Activated T-cell treated with anti-CD3 and anti-CD28 coated beads, Interleukin-2, amount 50 U/mL, for 72 hours (primary cell): ENCODE measurements around the gene SELPLG. TPM values are rescaled to one million over a fixed set of nuclear protein-coding genes. Genes with fewer than 3 reads are reported as not detected.
A peak's percentile ranks its signal among the peaks of the same experiment; 100 is the strongest.
"Not testable (repeated sequence)": the region's sequence is repeated elsewhere in the genome, so short reads cannot be mapped to it uniquely, and the experiment has no call there.

Experiments
- ATAC-seq, 2 donors: fragments of 150-1000 bp; cut with Tn5 transposase; replicated peaks in 1 of 2; 2 replicates each; pipeline ENCODE4 v1.10.0; 2021; ENCODE audit warnings: moderate library complexity in 2 of 2, mild to moderate bottlenecking in 1 of 2
- DNase-seq, 2 donors: peaks; one replicate each; pipeline ENCODE4 v3.0.0; 2021 to 2022; ENCODE audit warnings: mixed read lengths in 1 of 2
- H3K27ac Mint-ChIP-seq: one replicate; pipeline ENCODE4 v1.8.0; 2022; ENCODE audit warnings: mild to moderate bottlenecking, moderate library complexity, mixed read lengths
- H3K27me3 Mint-ChIP-seq: one replicate; pipeline ENCODE4 v1.8.0; 2022; ENCODE audit warnings: low read depth, mixed read lengths
- H3K36me3 Mint-ChIP-seq, 2 donors: one replicate each; pipeline ENCODE4 v1.8.0; 2022; ENCODE audit warnings: mixed read lengths in 2 of 2, mild to moderate bottlenecking in 1 of 2; ENCODE audit not compliant: insufficient read depth in 2 of 2
- H3K4me1 Mint-ChIP-seq: one replicate; pipeline ENCODE4 v1.8.0; 2022; ENCODE audit warnings: low read depth, mixed read lengths
- H3K4me3 Mint-ChIP-seq, 2 donors: one replicate each; pipeline ENCODE4 v1.8.0; 2022; ENCODE audit warnings: mild to moderate bottlenecking in 2 of 2, mixed read lengths in 2 of 2, moderate library complexity in 2 of 2
- H3K9me3 Mint-ChIP-seq, 2 donors: one replicate each; pipeline ENCODE4 v1.8.0; 2022; ENCODE audit warnings: mixed read lengths in 2 of 2
- total RNA-seq, 2 donors: library from RNA; stranded (reverse); gene quantifications; one replicate each; pipeline ENCODE4 v1.2.3, GENCODE V29; 2022

The SELPLG gene
- total RNA-seq, 2 donors from 2014 or later: 49.6 to 55.4 TPM

GRCh38 chr12:108629824-108630476 is 3.7 kb downstream of the SELPLG start:
- H3K27me3 Mint-ChIP-seq: no peaks in the 10 kb centered on the region
- DNase-seq: peak; percentile 71 to 78
- H3K4me3 Mint-ChIP-seq: peak overlapping the region; percentile 88 to 100
- H3K36me3 Mint-ChIP-seq: peaks cover 17 to 25% of the 10 kb centered on the region in 2 donors
- H3K27ac Mint-ChIP-seq: peak overlapping the region; percentile 100
- H3K9me3 Mint-ChIP-seq: no peaks in the 10 kb centered on the region
- ATAC-seq: peak; percentile 48 to 56
- peaks cover 77% of the 10 kb centered on the region for H3K4me1 Mint-ChIP-seq

- DNase-seq: peak in 1 of 2 donors; percentile 15
- Mint-ChIP-seq H3K27me3 (no peaks in the 10 kb centered on the region), H3K4me1 (peaks cover 69% of the 10 kb centered on the region), H3K36me3 (peaks cover 17 to 26% of the 10 kb centered on the region in 2 donors), H3K27ac (peak overlapping the region; percentile 100), H3K9me3 (no peaks in the 10 kb centered on the region), H3K4me3 (peak overlapping the region; percentile 88 to 100)
- no peak for ATAC-seq
Observed at GRCh38 chr12:108629151-108629550, 4.5 kb downstream of the SELPLG start.

GRCh38 chr12:108627134-108627920 is 6.4 kb downstream of the SELPLG start:
- ATAC-seq (no peak), DNase-seq (no peak)
- Mint-ChIP-seq H3K27ac (peak overlapping the region; percentile 81), H3K4me3 (peak overlapping the region; percentile 53 to 88), H3K27me3 (no peaks in the 10 kb centered on the region), H3K36me3 (peaks cover 24 to 37% of the 10 kb centered on the region in 2 donors), H3K4me1 (peaks cover 68% of the 10 kb centered on the region), H3K9me3 (peaks cover 0 to 2% of the 10 kb centered on the region in 2 donors)

- Mint-ChIP-seq H3K27me3 (no peaks in the 10 kb centered on the region), H3K27ac (peak overlapping the region; percentile 16), H3K36me3 (peaks cover 20 to 37% of the 10 kb centered on the region in 2 donors), H3K4me3 (no peak overlapping the region), H3K4me1 (peaks cover 63% of the 10 kb centered on the region), H3K9me3 (peaks cover 0 to 2% of the 10 kb centered on the region in 2 donors)
- ATAC-seq: no peak
- no peak for DNase-seq
Observed at GRCh38 chr12:108625228-108625627, 8.5 kb downstream of the SELPLG start.

- Mint-ChIP-seq H3K9me3 (peaks cover 0 to 2% of the 10 kb centered on the region in 2 donors), H3K4me3 (no peak overlapping the region), H3K27me3 (no peaks in the 10 kb centered on the region), H3K4me1 (peaks cover 59% of the 10 kb centered on the region), H3K27ac (peak overlapping the region; percentile 16), H3K36me3 (peaks cover 20 to 34% of the 10 kb centered on the region in 2 donors)
- no peak for ATAC-seq
- no peak for DNase-seq
Observed at GRCh38 chr12:108623577-108623976, 10.1 kb downstream of the SELPLG start.

GRCh38 chr12:108622921-108623514 is 10.7 kb downstream of the SELPLG start:
- Mint-ChIP-seq H3K4me3 (no peak overlapping the region), H3K27ac (peak overlapping the region; percentile 55), H3K27me3 (no peaks in the 10 kb centered on the region), H3K4me1 (peaks cover 59% of the 10 kb centered on the region), H3K36me3 (peaks cover 18 to 34% of the 10 kb centered on the region in 2 donors), H3K9me3 (peaks cover 0 to 2% of the 10 kb centered on the region in 2 donors)
- no peak for DNase-seq
- no peak for ATAC-seq

GRCh38 chr12:108622421-108622820 is 11.3 kb downstream of the SELPLG start:
- Mint-ChIP-seq H3K27me3 (no peaks in the 10 kb centered on the region), H3K4me1 (peaks cover 60% of the 10 kb centered on the region), H3K27ac (peak overlapping the region; percentile 55), H3K36me3 (peaks cover 17 to 34% of the 10 kb centered on the region in 2 donors), H3K9me3 (peaks cover 0 to 2% of the 10 kb centered on the region in 2 donors), H3K4me3 (no peak overlapping the region)
- ATAC-seq (peak in 1 of 2 donors; percentile 16), DNase-seq (no peak)

- Mint-ChIP-seq H3K36me3 (peaks cover 19 to 43% of the 10 kb centered on the region in 2 donors), H3K9me3 (peaks cover 3 to 4% of the 10 kb centered on the region in 2 donors), H3K27me3 (no peaks in the 10 kb centered on the region), H3K4me3 (no peak overlapping the region), H3K4me1 (peaks cover 63% of the 10 kb centered on the region), H3K27ac (peak overlapping the region; percentile 52)
- no peak for ATAC-seq
- no peak for DNase-seq
Observed at GRCh38 chr12:108621161-108621560, 12.5 kb downstream of the SELPLG start.

- H3K36me3 Mint-ChIP-seq: peaks cover 23 to 40% of the 10 kb centered on the region in 2 donors
- H3K4me1 Mint-ChIP-seq: peaks cover 65% of the 10 kb centered on the region
- no peaks in the 10 kb centered on the region for H3K27me3 Mint-ChIP-seq
- ATAC-seq (no peak), DNase-seq (no peak)
- H3K27ac Mint-ChIP-seq: no peak overlapping the region
- H3K9me3 Mint-ChIP-seq: peaks cover 6 to 7% of the 10 kb centered on the region in 2 donors
- H3K4me3 Mint-ChIP-seq: no peak overlapping the region
Observed at GRCh38 chr12:108620236-108620879, 13.3 kb downstream of the SELPLG start.

- no peak for DNase-seq
- H3K4me1 Mint-ChIP-seq: peaks cover 70% of the 10 kb centered on the region
- H3K27me3 Mint-ChIP-seq: no peaks in the 10 kb centered on the region
- no peak for ATAC-seq
- no peak overlapping the region for H3K4me3 Mint-ChIP-seq
- H3K27ac Mint-ChIP-seq: peak overlapping the region; percentile 47
- peaks cover 6 to 7% of the 10 kb centered on the region in 2 donors for H3K9me3 Mint-ChIP-seq
- H3K36me3 Mint-ChIP-seq: peaks cover 21 to 36% of the 10 kb centered on the region in 2 donors
Observed at GRCh38 chr12:108619369-108620160, 14.1 kb downstream of the SELPLG start.

- H3K9me3 Mint-ChIP-seq, H3K4me3 Mint-ChIP-seq, DNase-seq, H3K27me3 Mint-ChIP-seq, ATAC-seq: not testable (repeated sequence)
- H3K4me1 Mint-ChIP-seq: peaks cover 76% of the 10 kb centered on the region
- H3K36me3 Mint-ChIP-seq: peaks cover 21 to 33% of the 10 kb centered on the region in 2 donors
- H3K27ac Mint-ChIP-seq: peak overlapping the region; percentile 80
Observed at GRCh38 chr12:108618953-108619274, 14.8 kb downstream of the SELPLG start.
